Suppressor macrophage treated with lipopolysaccharide for 1 hour (primary cell): ENCODE data around the gene NFIA.

Experiments
- DNase-seq, 3 donors: peaks; one replicate each; pipeline ENCODE4 v3.0.0-alpha.2; 2020 to 2022

NFIA gene

GRCh38 chr1:61278966-61279365, 196.6 kb downstream of the NFIA start:
- no peak for DNase-seq

DNA sequence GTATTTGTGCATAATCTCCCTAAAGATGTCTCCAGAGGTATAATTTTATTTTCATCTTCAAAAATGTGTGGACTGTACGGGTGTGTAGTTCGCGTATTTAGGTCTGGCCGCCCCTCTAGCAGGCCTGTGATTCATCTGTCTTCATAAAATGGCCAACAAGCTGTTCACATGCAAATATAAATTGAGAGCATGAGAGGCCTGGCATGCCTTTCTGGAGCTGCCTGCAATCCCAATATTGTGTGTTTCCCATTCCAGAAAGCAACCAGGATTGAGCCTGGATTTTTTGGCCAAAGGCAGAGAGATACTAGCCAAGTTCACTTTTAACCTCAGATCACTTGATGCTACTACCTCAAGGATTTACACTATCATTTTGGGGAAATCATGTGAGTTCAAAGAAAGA, 197.2 kb downstream of the NFIA start:
- DNase-seq, result no peak

GRCh38 chr1:61280452-61280851, 198.1 kb downstream of the NFIA start:
- DNase-seq, result no peak

DNA sequence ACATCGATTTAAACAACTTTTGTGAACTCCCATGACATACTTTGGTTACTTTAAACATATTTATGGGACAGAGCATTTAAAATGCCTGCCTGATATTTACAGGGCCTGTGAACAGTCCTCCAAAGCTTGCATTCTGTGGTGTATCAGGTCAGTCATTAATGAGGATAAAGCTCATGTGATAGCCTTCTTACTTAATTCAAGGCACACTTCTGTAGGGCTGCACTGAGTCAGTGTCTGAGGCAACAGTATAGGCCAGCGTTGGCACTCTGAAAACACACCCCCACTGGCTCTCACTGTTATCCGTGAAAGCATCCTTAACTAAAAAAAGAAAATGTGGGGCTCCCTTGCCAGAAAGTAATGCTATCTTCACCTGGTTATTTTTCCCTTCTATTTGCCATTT, 200.0 kb downstream of the NFIA start:
- no peak for DNase-seq

GRCh38 chr1:61284248-61284854, 202.0 kb downstream of the NFIA start:
- DNase-seq, result no peak

DNA sequence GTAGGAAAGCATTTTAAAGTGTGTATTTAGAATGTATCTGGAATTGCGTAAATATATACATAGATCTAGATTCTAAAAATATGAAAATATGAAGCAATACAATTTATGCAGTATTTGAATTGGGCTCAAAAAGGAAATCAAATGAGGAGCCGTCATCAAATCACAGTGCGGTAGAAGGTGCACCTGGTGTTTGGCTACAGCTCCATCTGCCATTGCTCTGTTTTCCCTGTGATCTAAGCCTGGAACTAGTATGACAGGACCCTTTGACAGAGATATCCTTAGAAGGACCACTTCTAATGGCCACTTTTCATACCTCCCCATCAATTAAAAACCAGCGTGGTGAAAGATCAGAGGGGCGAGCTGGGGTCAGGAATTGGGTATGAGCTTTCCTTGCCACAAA, 202.6 kb downstream of the NFIA start:
- DNase-seq, result no peak

- DNase-seq, result no peak
Measured at GRCh38 chr1:61285371-61285885, 203.1 kb downstream of the NFIA start.

DNA sequence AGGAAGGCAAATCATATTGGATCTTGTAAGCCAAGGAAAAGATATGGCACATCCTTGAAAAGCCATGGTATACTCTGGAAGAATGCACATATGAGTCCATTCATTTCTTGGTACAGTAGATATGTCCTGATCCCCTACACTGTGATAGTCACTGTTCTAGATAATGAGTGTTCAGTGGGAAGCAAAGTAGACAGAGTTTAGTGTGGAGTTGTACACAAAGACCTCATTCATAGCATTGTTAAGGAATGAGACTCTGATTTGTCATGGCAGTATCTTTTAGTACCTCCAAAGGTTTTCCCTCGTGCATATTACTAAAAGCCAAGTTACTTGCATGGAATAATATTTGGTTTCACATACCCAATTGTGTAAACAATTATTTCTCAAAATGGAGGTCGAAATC, 204.7 kb downstream of the NFIA start:
- no peak for DNase-seq

GRCh38 chr1:61287734-61288133, 205.4 kb downstream of the NFIA start:
- no peak for DNase-seq

DNA sequence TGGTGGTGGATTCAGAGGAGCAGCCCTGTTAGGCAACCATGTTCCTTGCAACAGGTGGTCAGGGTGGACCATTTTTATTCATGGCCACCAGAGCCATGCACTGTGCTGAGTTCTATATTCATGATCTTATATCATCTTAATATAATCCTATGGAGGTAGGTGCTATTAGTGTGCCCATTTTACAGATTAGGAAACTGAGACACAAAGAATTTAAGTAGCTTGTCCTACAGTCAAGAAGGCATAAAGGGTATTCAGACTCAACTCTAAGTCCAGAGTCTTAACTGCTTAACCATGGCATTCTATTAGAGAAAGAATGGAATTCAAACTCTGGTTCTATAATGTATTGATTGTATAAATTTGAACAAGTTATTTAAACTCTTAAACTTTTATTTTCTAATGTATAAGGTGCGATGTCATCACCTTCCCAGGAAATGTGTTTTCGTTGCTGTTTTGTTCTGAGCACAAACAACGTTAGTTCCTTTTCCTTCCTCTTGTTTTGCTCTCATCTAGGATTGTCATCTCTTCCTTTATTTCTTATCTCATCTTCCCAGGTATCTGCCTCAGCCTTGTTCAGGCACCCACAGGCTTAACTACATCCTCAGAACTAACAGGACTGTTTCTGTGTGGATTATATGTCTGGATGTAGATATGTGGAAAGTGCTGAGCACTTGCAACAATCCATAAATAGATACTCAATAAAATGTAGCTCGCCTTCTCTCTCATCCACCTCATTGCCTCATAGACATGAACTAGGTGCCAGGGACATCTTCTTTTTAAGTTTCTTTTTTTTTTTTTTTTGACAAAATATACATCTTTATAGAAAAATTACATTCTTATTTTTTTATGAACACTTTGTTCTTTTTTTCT, 207.1 kb downstream of the NFIA start:
- no peak for DNase-seq

DNA sequence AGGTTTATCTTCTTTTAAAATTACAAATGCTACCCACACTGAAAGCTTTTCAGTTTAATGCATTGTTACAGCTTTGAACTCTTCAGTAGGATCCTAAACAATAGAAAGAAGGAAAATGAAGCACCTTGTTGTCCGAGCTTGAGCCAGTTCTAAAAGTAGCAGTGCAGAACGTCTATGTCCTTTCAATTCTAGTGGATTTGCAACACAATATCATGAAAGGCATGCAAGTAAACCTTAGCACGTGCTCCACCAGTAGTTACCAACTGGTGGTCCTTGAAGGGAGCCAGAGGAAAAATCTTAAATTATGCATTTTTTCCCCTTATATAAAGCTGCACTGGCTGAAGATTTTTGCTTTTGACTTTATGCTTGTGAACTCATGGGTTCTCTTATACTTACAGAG, 208.2 kb downstream of the NFIA start:
- DNase-seq, result no peak

DNA sequence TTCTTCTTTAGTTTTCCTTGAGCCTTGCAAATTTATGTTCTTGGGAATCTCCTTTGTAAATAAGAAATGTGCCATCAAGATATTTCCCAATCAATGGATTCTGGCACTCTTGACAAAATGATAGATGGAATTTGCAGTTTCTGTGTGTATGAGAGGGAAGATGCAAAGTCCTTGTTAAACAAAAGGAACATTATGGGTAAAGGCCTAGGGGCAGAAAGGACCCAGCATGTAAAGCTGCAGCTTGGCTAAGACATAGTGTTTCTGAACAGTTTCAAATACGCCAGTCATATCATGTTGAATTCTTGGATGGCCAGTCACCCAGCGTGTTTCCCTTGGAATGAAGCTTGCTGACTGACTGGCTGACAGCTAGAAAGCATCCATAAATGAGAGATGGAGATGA, 210.8 kb downstream of the NFIA start:
- no peak for DNase-seq

DNA sequence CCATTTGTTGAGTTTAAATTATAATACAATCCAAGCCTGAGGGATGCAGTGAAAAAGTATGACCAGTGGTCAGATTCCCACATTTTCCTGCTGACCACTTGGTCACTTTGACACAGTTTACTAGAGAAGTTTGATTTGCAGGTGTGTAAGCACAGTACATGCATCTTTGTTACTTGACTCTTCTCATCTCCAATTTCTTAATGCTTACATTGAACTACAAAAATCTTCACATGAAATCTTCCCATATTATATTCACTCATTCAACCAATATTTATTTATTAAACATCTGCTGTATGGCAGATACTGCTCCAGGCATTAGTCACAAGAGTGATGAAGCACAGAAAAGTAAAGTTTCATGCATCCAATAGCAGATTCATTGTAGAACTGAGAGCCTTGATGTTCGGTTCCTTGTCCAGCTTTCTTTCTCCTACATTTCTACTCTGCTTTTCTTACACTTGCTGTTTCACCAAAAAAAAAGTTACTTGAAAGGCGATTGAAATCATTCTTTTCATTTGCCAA, 211.7 kb downstream of the NFIA start:
- no peak for DNase-seq

DNA sequence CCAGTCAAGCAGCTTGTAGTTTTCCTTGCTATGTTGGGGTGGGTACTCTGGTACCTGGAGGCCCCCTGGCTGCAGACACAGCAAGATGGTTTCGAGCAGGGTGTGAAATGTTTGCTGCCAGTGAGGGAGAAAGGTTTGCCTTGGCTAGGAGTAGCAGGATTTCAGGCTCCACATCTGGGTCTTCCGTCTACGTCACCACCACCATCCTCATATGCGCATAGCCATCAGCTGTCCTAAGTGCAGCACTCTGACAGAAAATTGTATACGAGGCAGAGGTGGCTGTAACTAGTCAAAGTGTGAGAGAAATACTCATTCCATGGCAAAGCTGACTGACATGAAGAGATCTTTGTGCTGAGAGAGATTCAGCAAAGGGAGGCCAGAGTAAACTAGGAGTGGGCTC, 212.6 kb downstream of the NFIA start:
- no peak for DNase-seq

DNA sequence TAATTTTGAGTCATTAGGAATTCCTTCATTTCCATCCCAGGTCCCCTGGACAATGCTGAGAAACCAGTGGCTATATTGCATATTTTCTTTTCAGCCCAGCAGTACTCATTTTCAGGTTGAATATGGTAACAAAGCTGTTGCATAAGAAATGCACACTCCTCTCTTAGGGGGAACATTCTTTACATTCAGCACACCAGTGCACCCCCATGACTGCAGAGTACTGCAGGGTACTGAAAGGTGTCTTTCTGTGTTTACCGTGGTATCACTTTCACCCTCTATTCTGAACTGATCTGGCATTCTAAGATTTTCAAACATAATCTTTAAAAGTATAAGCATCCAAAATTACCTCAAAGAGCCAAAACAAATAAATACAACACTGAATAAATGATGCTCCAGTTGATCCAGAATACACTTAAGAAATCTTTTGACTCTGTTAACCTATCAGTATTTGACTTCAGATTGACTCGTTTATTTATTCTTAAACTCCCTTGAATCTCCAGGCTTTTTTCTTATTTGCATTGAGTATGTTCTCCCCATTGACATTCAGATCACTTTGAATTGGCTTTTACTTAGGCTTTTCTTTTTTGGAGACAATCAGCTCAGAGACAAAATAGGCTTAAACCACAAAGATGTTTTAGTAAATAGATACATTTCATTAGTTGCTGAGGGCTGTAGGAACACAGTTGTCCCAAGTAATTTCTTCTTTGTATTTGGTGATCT, 213.6 kb downstream of the NFIA start:
- DNase-seq, result no peak

- no peak for DNase-seq
Measured at GRCh38 chr1:61297887-61298286, 215.5 kb downstream of the NFIA start.

GRCh38 chr1:61299463-61299862, 217.1 kb downstream of the NFIA start:
- no peak for DNase-seq

DNA sequence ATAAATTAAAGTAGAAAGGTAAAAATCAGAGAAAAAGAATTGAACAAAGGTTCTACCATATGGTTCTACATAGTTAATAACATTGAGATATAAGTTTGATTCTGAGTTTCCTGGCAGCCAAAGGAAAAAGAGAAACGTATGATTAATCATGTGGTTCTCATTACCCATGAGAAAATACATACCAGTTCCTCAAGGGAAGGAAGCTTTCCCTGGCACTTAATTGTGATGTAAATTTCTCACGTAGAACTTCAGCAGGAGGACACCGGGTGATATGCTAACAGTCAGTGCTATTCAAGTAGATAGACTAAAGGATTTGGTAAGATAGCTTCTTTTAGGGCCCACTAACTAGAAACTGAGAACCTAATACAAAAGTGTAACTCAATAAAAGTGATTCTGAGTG, 218.5 kb downstream of the NFIA start:
- DNase-seq, result peak in 1 of 3 donors; percentile 6

- peak; percentile 51 to 85 (median 67) for DNase-seq
Measured at GRCh38 chr1:61301824-61302657, 219.7 kb downstream of the NFIA start.

- DNase-seq, result no peak
Measured at GRCh38 chr1:61307422-61308142, 225.2 kb downstream of the NFIA start.

GRCh38 chr1:61310057-61310456, 227.7 kb downstream of the NFIA start:
- no peak for DNase-seq

GRCh38 chr1:61310538-61310937, 228.2 kb downstream of the NFIA start:
- no peak for DNase-seq
